ENCODE measurements around the gene SPSB1. TPM values are rescaled to one million over a fixed set of nuclear protein-coding genes. Genes with fewer than 3 reads are reported as not detected.

Gene SPSB1
- total RNA-seq, 1 donor from 2014 or later, result 5.6 TPM

- H3K27ac Mint-ChIP-seq, result no peak overlapping the region
- DNase-seq (ENCODE audit: extremely low spot score, unreplicated experiment), result no peak
- no peaks in the 10 kb centered on the region for H3K9me3 Mint-ChIP-seq
- TF ChIP-seq CTCF (conservative IDR thresholded peaks at IDR 0.05), result no peak
- peaks cover 14% of the 10 kb centered on the region for H3K4me1 Mint-ChIP-seq (ENCODE audit: unreplicated experiment)
- H3K4me3 Mint-ChIP-seq, result no peak overlapping the region
- H3K27me3 Mint-ChIP-seq, result no peaks in the 10 kb centered on the region
- peaks cover 5% of the 10 kb centered on the region for H3K36me3 Mint-ChIP-seq
These were observed 48.7 kb downstream of the SPSB1 start for GRCh38 chr1:9341301-9341845.

GRCh38 chr1:9343269-9343668, 50.6 kb downstream of the SPSB1 start:
- H3K36me3 Mint-ChIP-seq, result peaks cover 5% of the 10 kb centered on the region
- no peak overlapping the region for H3K4me3 Mint-ChIP-seq
- H3K4me1 Mint-ChIP-seq (ENCODE audit: unreplicated experiment), result peaks cover 14% of the 10 kb centered on the region
- no peak overlapping the region for H3K27ac Mint-ChIP-seq
- no peak for DNase-seq (ENCODE audit: extremely low spot score, unreplicated experiment)
- H3K27me3 Mint-ChIP-seq, result no peaks in the 10 kb centered on the region
- H3K9me3 Mint-ChIP-seq, result no peaks in the 10 kb centered on the region
- TF ChIP-seq CTCF (conservative IDR thresholded peaks at IDR 0.05), result no peak

- Mint-ChIP-seq H3K36me3 (peaks cover 5% of the 10 kb centered on the region), H3K4me3 (no peak overlapping the region), H3K9me3 (no peaks in the 10 kb centered on the region), H3K27me3 (no peaks in the 10 kb centered on the region), H3K4me1 (ENCODE audit: unreplicated experiment) (peaks cover 8% of the 10 kb centered on the region), H3K27ac (no peak overlapping the region)
- no peak for DNase-seq (ENCODE audit: extremely low spot score, unreplicated experiment)
- no peak for TF ChIP-seq CTCF (conservative IDR thresholded peaks at IDR 0.05)
These were observed 51.9 kb downstream of the SPSB1 start for GRCh38 chr1:9344426-9345200.

GRCh38 chr1:9345471-9345870, 52.8 kb downstream of the SPSB1 start:
- no peak for TF ChIP-seq CTCF (conservative IDR thresholded peaks at IDR 0.05)
- peaks cover 5% of the 10 kb centered on the region for H3K36me3 Mint-ChIP-seq
- no peak overlapping the region for H3K4me3 Mint-ChIP-seq
- peaks cover 16% of the 10 kb centered on the region for H3K4me1 Mint-ChIP-seq (ENCODE audit: unreplicated experiment)
- H3K27ac Mint-ChIP-seq, result peak overlapping the region; percentile 48
- DNase-seq (ENCODE audit: extremely low spot score, unreplicated experiment), result no peak
- H3K27me3 Mint-ChIP-seq, result no peaks in the 10 kb centered on the region
- H3K9me3 Mint-ChIP-seq, result no peaks in the 10 kb centered on the region

- Mint-ChIP-seq H3K4me1 (ENCODE audit: unreplicated experiment) (peaks cover 17% of the 10 kb centered on the region), H3K27me3 (no peaks in the 10 kb centered on the region), H3K9me3 (no peaks in the 10 kb centered on the region), H3K4me3 (no peak overlapping the region), H3K27ac (peak overlapping the region; percentile 48), H3K36me3 (peaks cover 5% of the 10 kb centered on the region)
- no peak for DNase-seq (ENCODE audit: extremely low spot score, unreplicated experiment)
- TF ChIP-seq CTCF (conservative IDR thresholded peaks at IDR 0.05), result no peak
These were observed 53.2 kb downstream of the SPSB1 start for GRCh38 chr1:9345922-9346321.
